Mesenchymal stem cell (in vitro differentiated cells and primary cell): ENCODE data around the gene SIPA1L3.
A peak's percentile ranks its signal among the peaks of the same experiment; 100 is the strongest.
"Not testable (repeated sequence)": the region's sequence is repeated elsewhere in the genome, so short reads cannot be mapped to it uniquely, and the experiment has no call there.

ENCODE experiments used
- DNase-seq: peaks from one replicate; pipeline ENCODE4 v3.0.0-alpha.2; 2013
- H2AFZ ChIP-seq: one replicate; pipeline ENCODE4 v1.6.1; 2013; ENCODE audit warnings: low read depth, mild to moderate bottlenecking, control low read depth, inconsistent platforms, low read length, moderate library complexity
- H2AK5ac ChIP-seq: 2 replicates; pipeline ENCODE4 v1.6.1; 2013; ENCODE audit warnings: low read length, moderate library complexity, mild to moderate bottlenecking, inconsistent platforms; ENCODE audit not compliant: severe bottlenecking
- H2BK120ac ChIP-seq: one replicate; pipeline ENCODE4 v1.6.1; 2013; ENCODE audit warnings: low read depth, mild to moderate bottlenecking, inconsistent platforms, low read length, moderate library complexity
- H2BK12ac ChIP-seq, 2 experiments: one replicate each; pipeline ENCODE4 v1.6.1; 2013; ENCODE audit warnings: inconsistent platforms in 2 of 2, low read length in 2 of 2, mild to moderate bottlenecking in 2 of 2, moderate library complexity in 2 of 2, control low read depth in 1 of 2
- H2BK15ac ChIP-seq: one replicate; pipeline ENCODE4 v1.6.1; 2013; ENCODE audit warnings: mild to moderate bottlenecking, low read depth, inconsistent platforms; ENCODE audit not compliant: poor library complexity, severe bottlenecking
- H2BK5ac ChIP-seq: 2 replicates; pipeline ENCODE4 v1.6.1; 2013; ENCODE audit warnings: low read depth, mild to moderate bottlenecking, low read length, control low read depth, inconsistent platforms; ENCODE audit not compliant: poor library complexity, severe bottlenecking
- H3K14ac ChIP-seq, 2 experiments: one replicate each; pipeline ENCODE4 v1.6.1; 2013; ENCODE audit warnings: inconsistent platforms in 2 of 2, low read length in 2 of 2, control low read depth in 1 of 2, mild to moderate bottlenecking in 1 of 2, moderate library complexity in 1 of 2
- H3K18ac ChIP-seq, 2 experiments: one replicate each; pipeline ENCODE4 v1.6.1; 2013; ENCODE audit warnings: inconsistent platforms in 2 of 2, low read length in 2 of 2, control low read depth in 1 of 2, low read depth in 1 of 2, mild to moderate bottlenecking in 1 of 2
- H3K23ac ChIP-seq, 2 experiments: one replicate each; pipeline ENCODE4 v1.6.1; 2013; ENCODE audit warnings: inconsistent platforms in 2 of 2, low read length in 2 of 2, mild to moderate bottlenecking in 2 of 2, moderate library complexity in 2 of 2, control low read depth in 1 of 2
- H3K27ac ChIP-seq: 2 replicates; pipeline ENCODE4 v1.5.1; 2013; ENCODE audit warnings: mild to moderate bottlenecking, moderate library complexity, low read length, control low read depth, inconsistent platforms; ENCODE audit not compliant: poor library complexity, severe bottlenecking
- H3K27me3 ChIP-seq, 2 experiments: 2 replicates each; pipeline versions ENCODE4 v1.6.1 to v1.7.0; 2013; ENCODE audit warnings: low read length in 2 of 2, mild to moderate bottlenecking in 2 of 2, moderate library complexity in 2 of 2, control low read depth in 1 of 2, inconsistent platforms in 1 of 2; ENCODE audit not compliant: control insufficient read depth in 1 of 2, insufficient read depth in 1 of 2
- H3K36me3 ChIP-seq, 2 experiments: 2 replicates each; pipeline versions ENCODE4 v1.6.1 to v1.7.0; 2013; ENCODE audit warnings: low read length in 2 of 2, control low read depth in 1 of 2, inconsistent platforms in 1 of 2, low read depth in 1 of 2, mild to moderate bottlenecking in 1 of 2; ENCODE audit not compliant: insufficient read depth in 2 of 2, control insufficient read depth in 1 of 2
- H3K4ac ChIP-seq, 2 experiments: one replicate each; pipeline ENCODE4 v1.6.1; 2013; ENCODE audit warnings: inconsistent platforms in 2 of 2, low read length in 2 of 2, mild to moderate bottlenecking in 2 of 2, moderate library complexity in 2 of 2, control low read depth in 1 of 2, low read depth in 1 of 2
- H3K4me1 ChIP-seq: 2 replicates; pipeline ENCODE4 v1.6.1; 2013; ENCODE audit warnings: low read depth, low read length, control low read depth; ENCODE audit not compliant: control insufficient read depth, insufficient read depth
- H3K4me2 ChIP-seq: 2 replicates; pipeline ENCODE4 v1.6.1; 2013; ENCODE audit warnings: low read length, mild to moderate bottlenecking, inconsistent platforms; ENCODE audit not compliant: poor library complexity, severe bottlenecking
- H3K4me3 ChIP-seq, 2 experiments: 2 replicates each; pipeline versions ENCODE4 v1.5.1 to v1.7.0; 2013; ENCODE audit warnings: low read length in 2 of 2, mild to moderate bottlenecking in 2 of 2, control low read depth in 1 of 2, low read depth in 1 of 2; ENCODE audit not compliant: insufficient read depth in 1 of 2
- H3K79me1 ChIP-seq: replicated peaks from 2 replicates; pipeline ENCODE4 v1.6.1; 2013; ENCODE audit warnings: mild to moderate bottlenecking, control low read depth, low read length, inconsistent platforms; ENCODE audit not compliant: poor library complexity, severe bottlenecking
- H3K9ac ChIP-seq: 2 replicates; pipeline ENCODE4 v1.7.0; 2013; ENCODE audit warnings: mild to moderate bottlenecking, low read length, moderate library complexity
- H3K9me3 ChIP-seq: 2 replicates; pipeline ENCODE4 v1.7.0; 2013; ENCODE audit warnings: mild to moderate bottlenecking, low read length; ENCODE audit not compliant: control insufficient read depth
- H4K8ac ChIP-seq: one replicate; pipeline ENCODE4 v1.6.1; 2013; ENCODE audit warnings: inconsistent platforms, mild to moderate bottlenecking, low read length, moderate library complexity
- H4K91ac ChIP-seq: one replicate; pipeline ENCODE4 v1.6.1; 2013; ENCODE audit warnings: mild to moderate bottlenecking, low read length, inconsistent platforms
- WGBS: methylation state at CpG from one replicate; pipeline ENCODE4 v1.1.7; 2013; ENCODE audit warnings: mixed read lengths; 5-methylcytosine and 5-hydroxymethylcytosine counted together

The SIPA1L3 gene

GRCh38 chr19:38024992-38025908 lies 118.2 kb downstream of the SIPA1L3 start:
- H2AK5ac ChIP-seq: peak overlapping the region; percentile 78
- no peak overlapping the region for H3K18ac ChIP-seq
- H3K14ac ChIP-seq: no peak overlapping the region
- no peak overlapping the region for H3K27ac ChIP-seq
- H2BK12ac ChIP-seq: peak overlapping the region in 1 of 2 experiments; percentile 7
- H3K9me3 ChIP-seq: no peaks in the 10 kb centered on the region
- WGBS: 86% methylated on average over 21 of the region's 22 CpGs
- no peak overlapping the region for H2BK15ac ChIP-seq
- H3K4me1 ChIP-seq: peaks cover 24% of the 10 kb centered on the region
- no peak overlapping the region for H3K23ac ChIP-seq
- no peak overlapping the region for H3K4ac ChIP-seq
- DNase-seq: no peak
- peak overlapping the region; percentile 23 for H4K8ac ChIP-seq
- peaks cover 45% of the 10 kb centered on the region for H3K79me1 ChIP-seq
- H4K91ac ChIP-seq: no peak overlapping the region
- H3K4me2 ChIP-seq: no peak overlapping the region
- H3K27me3 ChIP-seq: no peaks in the 10 kb centered on the region
- H3K4me3 ChIP-seq: no peak overlapping the region
- no peak overlapping the region for H2BK120ac ChIP-seq
- no peak overlapping the region for H2AFZ ChIP-seq
- H3K9ac ChIP-seq: no peak overlapping the region
- no peak overlapping the region for H2BK5ac ChIP-seq
- H3K36me3 ChIP-seq: peaks cover 0 to 16% of the 10 kb centered on the region in 2 experiments

GRCh38 chr19:38025909-38026307 lies 118.9 kb downstream of the SIPA1L3 start:
- no peak overlapping the region for H4K91ac ChIP-seq
- WGBS: 97% methylated on average over 2 of the region's 2 CpGs
- DNase-seq: no peak
- H3K23ac ChIP-seq: no peak overlapping the region
- no peak overlapping the region for H2BK120ac ChIP-seq
- H3K4me3 ChIP-seq: no peak overlapping the region
- no peak overlapping the region for H2BK5ac ChIP-seq
- H2BK15ac ChIP-seq: no peak overlapping the region
- no peaks in the 10 kb centered on the region for H3K27me3 ChIP-seq
- peaks cover 42% of the 10 kb centered on the region for H3K79me1 ChIP-seq
- peaks cover 24% of the 10 kb centered on the region for H3K4me1 ChIP-seq
- H2AFZ ChIP-seq: no peak overlapping the region
- no peak overlapping the region for H3K4ac ChIP-seq
- no peak overlapping the region for H3K4me2 ChIP-seq
- peak overlapping the region; percentile 42 for H4K8ac ChIP-seq
- no peak overlapping the region for H3K14ac ChIP-seq
- no peak overlapping the region for H3K18ac ChIP-seq
- H3K27ac ChIP-seq: no peak overlapping the region
- H3K36me3 ChIP-seq: peaks cover 4 to 20% of the 10 kb centered on the region in 2 experiments
- H2BK12ac ChIP-seq: no peak overlapping the region
- peak overlapping the region; percentile 78 for H2AK5ac ChIP-seq
- H3K9me3 ChIP-seq: peaks cover 3% of the 10 kb centered on the region
- H3K9ac ChIP-seq: no peak overlapping the region

- Histone ChIP-seq H2BK15ac (no peak overlapping the region), H3K27ac (peak overlapping the region; percentile 17), H3K14ac (no peak overlapping the region), H3K23ac (no peak overlapping the region), H2BK12ac (no peak overlapping the region), H3K79me1 (peaks cover 26% of the 10 kb centered on the region), H3K18ac (no peak overlapping the region), H3K27me3 (no peaks in the 10 kb centered on the region), H3K36me3 (peaks cover 11 to 18% of the 10 kb centered on the region in 2 experiments), H2BK120ac (no peak overlapping the region), H2AFZ (no peak overlapping the region), H3K4me2 (no peak overlapping the region), H3K4me1 (peaks cover 25% of the 10 kb centered on the region), H3K9me3 (peaks cover 6% of the 10 kb centered on the region), H3K4me3 (no peak overlapping the region), H3K9ac (no peak overlapping the region), H4K8ac (no peak overlapping the region), H2AK5ac (no peak overlapping the region), H2BK5ac (no peak overlapping the region), H4K91ac (no peak overlapping the region), H3K4ac (no peak overlapping the region)
- WGBS: 95% methylated on average over 4 of the region's 6 CpGs
- DNase-seq: no peak
Measured at GRCh38 chr19:38028913-38029510, 122.0 kb downstream of the SIPA1L3 start.

GRCh38 chr19:38030001-38030400 lies 123.0 kb downstream of the SIPA1L3 start:
- not testable (repeated sequence) for H3K27me3 ChIP-seq, H2BK5ac ChIP-seq, H3K23ac ChIP-seq, H3K4ac ChIP-seq, H4K91ac ChIP-seq, DNase-seq, H2AFZ ChIP-seq, H3K9ac ChIP-seq, H2BK120ac ChIP-seq, H4K8ac ChIP-seq, H2BK12ac ChIP-seq, H3K14ac ChIP-seq, H3K18ac ChIP-seq, H2BK15ac ChIP-seq, H3K4me2 ChIP-seq, H3K9me3 ChIP-seq, H3K4me3 ChIP-seq
- peaks cover 11 to 16% of the 10 kb centered on the region in 2 experiments for H3K36me3 ChIP-seq
- WGBS: 98% methylated on average over 8 of the region's 8 CpGs
- peaks cover 23% of the 10 kb centered on the region for H3K79me1 ChIP-seq
- H3K4me1 ChIP-seq: peaks cover 27% of the 10 kb centered on the region
- H3K27ac ChIP-seq: peak overlapping the region; percentile 19
- peak overlapping the region; percentile 37 for H2AK5ac ChIP-seq
